ENCODE results near the gene FOXN3.

DNA sequence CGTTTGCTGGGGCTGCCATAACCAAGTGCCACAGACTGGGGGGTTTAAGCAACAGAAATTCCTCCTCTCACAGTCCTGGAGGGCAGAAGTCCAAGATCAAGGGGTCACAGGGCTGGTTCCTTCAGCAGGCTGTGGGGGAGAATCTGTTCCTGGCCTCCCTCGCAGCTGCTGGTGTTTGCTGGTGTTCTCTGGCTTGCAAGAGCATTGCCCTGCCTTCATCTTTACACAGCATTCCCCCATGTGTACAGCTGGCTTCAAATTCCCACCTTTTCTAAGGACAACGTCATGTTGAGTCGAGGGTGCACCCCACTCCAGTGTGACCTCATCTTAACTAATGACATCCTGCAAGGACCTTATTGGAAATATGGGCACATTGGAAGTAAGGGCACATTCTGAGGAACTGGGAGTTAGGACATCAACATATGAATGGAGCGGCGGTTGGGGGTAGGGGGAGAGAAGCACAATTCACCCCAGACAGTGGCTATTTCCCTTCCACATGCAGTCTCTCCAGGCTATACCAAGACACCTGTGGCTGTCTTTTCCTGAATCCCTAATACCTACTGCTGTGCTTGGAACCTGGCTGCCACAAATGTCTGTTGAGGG is 123.6 kb downstream of the FOXN3 start:
- TF ChIP-seq, protein P1, sequence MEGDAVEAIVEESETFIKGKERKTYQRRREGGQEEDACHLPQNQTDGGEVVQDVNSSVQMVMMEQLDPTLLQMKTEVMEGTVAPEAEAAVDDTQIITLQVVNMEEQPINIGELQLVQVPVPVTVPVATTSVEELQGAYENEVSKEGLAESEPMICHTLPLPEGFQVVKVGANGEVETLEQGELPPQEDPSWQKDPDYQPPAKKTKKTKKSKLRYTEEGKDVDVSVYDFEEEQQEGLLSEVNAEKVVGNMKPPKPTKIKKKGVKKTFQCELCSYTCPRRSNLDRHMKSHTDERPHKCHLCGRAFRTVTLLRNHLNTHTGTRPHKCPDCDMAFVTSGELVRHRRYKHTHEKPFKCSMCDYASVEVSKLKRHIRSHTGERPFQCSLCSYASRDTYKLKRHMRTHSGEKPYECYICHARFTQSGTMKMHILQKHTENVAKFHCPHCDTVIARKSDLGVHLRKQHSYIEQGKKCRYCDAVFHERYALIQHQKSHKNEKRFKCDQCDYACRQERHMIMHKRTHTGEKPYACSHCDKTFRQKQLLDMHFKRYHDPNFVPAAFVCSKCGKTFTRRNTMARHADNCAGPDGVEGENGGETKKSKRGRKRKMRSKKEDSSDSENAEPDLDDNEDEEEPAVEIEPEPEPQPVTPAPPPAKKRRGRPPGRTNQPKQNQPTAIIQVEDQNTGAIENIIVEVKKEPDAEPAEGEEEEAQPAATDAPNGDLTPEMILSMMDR (IDR thresholded peaks at IDR 0.05), result no peak
- TF ChIP-seq POLR2AphosphoS5 (IDR thresholded peaks at IDR 0.05; ENCODE audit: low read depth, low read length), result no peak
- TF ChIP-seq, protein P2, sequence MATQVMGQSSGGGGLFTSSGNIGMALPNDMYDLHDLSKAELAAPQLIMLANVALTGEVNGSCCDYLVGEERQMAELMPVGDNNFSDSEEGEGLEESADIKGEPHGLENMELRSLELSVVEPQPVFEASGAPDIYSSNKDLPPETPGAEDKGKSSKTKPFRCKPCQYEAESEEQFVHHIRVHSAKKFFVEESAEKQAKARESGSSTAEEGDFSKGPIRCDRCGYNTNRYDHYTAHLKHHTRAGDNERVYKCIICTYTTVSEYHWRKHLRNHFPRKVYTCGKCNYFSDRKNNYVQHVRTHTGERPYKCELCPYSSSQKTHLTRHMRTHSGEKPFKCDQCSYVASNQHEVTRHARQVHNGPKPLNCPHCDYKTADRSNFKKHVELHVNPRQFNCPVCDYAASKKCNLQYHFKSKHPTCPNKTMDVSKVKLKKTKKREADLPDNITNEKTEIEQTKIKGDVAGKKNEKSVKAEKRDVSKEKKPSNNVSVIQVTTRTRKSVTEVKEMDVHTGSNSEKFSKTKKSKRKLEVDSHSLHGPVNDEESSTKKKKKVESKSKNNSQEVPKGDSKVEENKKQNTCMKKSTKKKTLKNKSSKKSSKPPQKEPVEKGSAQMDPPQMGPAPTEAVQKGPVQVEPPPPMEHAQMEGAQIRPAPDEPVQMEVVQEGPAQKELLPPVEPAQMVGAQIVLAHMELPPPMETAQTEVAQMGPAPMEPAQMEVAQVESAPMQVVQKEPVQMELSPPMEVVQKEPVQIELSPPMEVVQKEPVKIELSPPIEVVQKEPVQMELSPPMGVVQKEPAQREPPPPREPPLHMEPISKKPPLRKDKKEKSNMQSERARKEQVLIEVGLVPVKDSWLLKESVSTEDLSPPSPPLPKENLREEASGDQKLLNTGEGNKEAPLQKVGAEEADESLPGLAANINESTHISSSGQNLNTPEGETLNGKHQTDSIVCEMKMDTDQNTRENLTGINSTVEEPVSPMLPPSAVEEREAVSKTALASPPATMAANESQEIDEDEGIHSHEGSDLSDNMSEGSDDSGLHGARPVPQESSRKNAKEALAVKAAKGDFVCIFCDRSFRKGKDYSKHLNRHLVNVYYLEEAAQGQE (IDR thresholded peaks at IDR 0.05; ENCODE audit: insufficient read depth in 1 of 2, low read depth in 2 of 2, low read length in 1 of 2), result no peak
- TF ChIP-seq SIN3A (IDR thresholded peaks at IDR 0.05; ENCODE audit: borderline replicate concordance, insufficient read depth, low read depth, low read length), result no peak
- no peak for TF ChIP-seq TCF7L2 (IDR thresholded peaks at IDR 0.05; ENCODE audit: low read depth, low read length)
